HEK293T (cell line): Measurements from ENCODE around the gene ACOT7.

Source experiments
- ARNT ChIP-seq: fragments of 450-650 bp; IDR thresholded peaks from 2 replicates; pipeline ENCODE4 v1.6.1; 2017; ENCODE audit warnings: mild to moderate bottlenecking
- BHLHE40 ChIP-seq: fragments of 450-650 bp; IDR thresholded peaks from 2 replicates; pipeline ENCODE4 v1.6.1; 2016; ENCODE audit warnings: mild to moderate bottlenecking, moderate library complexity, borderline replicate concordance
- CTBP1 ChIP-seq: fragments of 450-650 bp; IDR thresholded peaks from 2 replicates; pipeline ENCODE4 v1.6.1; 2016; ENCODE audit warnings: borderline replicate concordance
- ELF4 ChIP-seq: fragments of 450-650 bp; IDR thresholded peaks from 2 replicates; pipeline ENCODE4 v1.6.1; 2017; ENCODE audit warnings: antibody characterized with exemption
- FOXA1 ChIP-seq: fragments of 450-650 bp; IDR thresholded peaks from 2 replicates; pipeline ENCODE4 v1.6.1; 2016; ENCODE audit warnings: mild to moderate bottlenecking
- FOXK2 ChIP-seq: fragments of 450-650 bp; IDR thresholded peaks from 2 replicates; pipeline ENCODE4 v1.6.1; 2016; ENCODE audit warnings: mild to moderate bottlenecking
- FOXM1 ChIP-seq: fragments of 450-650 bp; IDR thresholded peaks from 2 replicates; pipeline ENCODE4 v1.6.1; 2017; ENCODE audit warnings: mild to moderate bottlenecking, borderline replicate concordance
- HDGF ChIP-seq: fragments of 450-650 bp; IDR thresholded peaks from 2 replicates; pipeline ENCODE4 v1.6.1; 2017; ENCODE audit warnings: antibody characterized with exemption, borderline replicate concordance
- L3MBTL2 ChIP-seq: fragments of 450-650 bp; conservative IDR thresholded peaks from 2 replicates; pipeline ENCODE4 v1.6.1; 2016; ENCODE audit warnings: mild to moderate bottlenecking
- LEF1 ChIP-seq: fragments of 450-650 bp; IDR thresholded peaks from 2 replicates; pipeline ENCODE4 v1.6.1; 2017; ENCODE audit warnings: mild to moderate bottlenecking, borderline replicate concordance
- NFRKB ChIP-seq: fragments of 450-650 bp; IDR thresholded peaks from 2 replicates; pipeline ENCODE4 v1.6.1; 2016; ENCODE audit warnings: mild to moderate bottlenecking, moderate library complexity
- PKNOX1 ChIP-seq: fragments of 450-650 bp; IDR thresholded peaks from 2 replicates; pipeline ENCODE4 v1.6.1; 2016
- SUZ12 ChIP-seq: fragments of 450-650 bp; IDR thresholded peaks from 2 replicates; pipeline ENCODE4 v1.6.1; 2016; ENCODE audit warnings: mild to moderate bottlenecking
- TARDBP ChIP-seq: fragments of 450-650 bp; IDR thresholded peaks from 2 replicates; pipeline ENCODE4 v1.6.1; 2016

DNA sequence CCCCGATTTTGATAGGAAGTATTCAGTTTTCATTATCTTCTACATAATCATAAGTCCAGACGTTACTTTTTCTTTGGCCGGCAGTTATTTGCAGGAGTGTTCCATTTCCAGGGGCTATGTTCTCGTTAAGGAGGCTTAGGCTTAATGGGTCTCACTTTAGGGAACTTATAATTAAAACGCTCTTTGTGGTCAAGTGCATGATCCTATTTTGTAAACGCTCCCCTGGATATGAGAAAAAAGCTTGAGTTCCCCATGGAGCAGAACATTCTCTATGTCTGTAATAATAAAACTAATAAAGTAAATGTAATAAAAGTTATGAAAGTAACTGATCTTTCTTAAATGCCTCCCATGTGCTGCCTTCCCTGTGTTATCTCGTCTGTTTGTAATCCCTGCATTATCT lies 84.0 kb downstream of the ACOT7 start:
- TF ChIP-seq ELF4 (no peak), PKNOX1 (no peak), TARDBP (no peak), NFRKB (no peak), FOXM1 (no peak), L3MBTL2 (no peak), HDGF (no peak), ARNT (no peak), FOXA1 (no peak), SUZ12 (no peak), FOXK2 (no peak), LEF1 (no peak), CTBP1 (no peak), BHLHE40 (no peak)
